Endothelial cell of hepatic sinusoid (primary cell): ENCODE measurements around the gene STT3B.

Experiments
- in situ Hi-C: cut with HindIII; loops from 2 replicates; pipeline ENCODE4 v1.10.0; 2017; ENCODE audit warnings: low sequenced_read_pairs

Gene STT3B

GRCh38 chr3:31546725-31547124 is 14.0 kb downstream of the STT3B start:
- in situ Hi-C loops: no loop called here

GRCh38 chr3:31550452-31551251 is 17.9 kb downstream of the STT3B start:
- in situ Hi-C loops: no loop called here

- in situ Hi-C loops: no loop called here
These were observed 18.9 kb downstream of the STT3B start for GRCh38 chr3:31551646-31552045.

- in situ Hi-C loops: no loop called here
These were observed 19.4 kb downstream of the STT3B start for GRCh38 chr3:31552103-31552502.

- in situ Hi-C loops: no loop called here
These were observed 20.5 kb downstream of the STT3B start for GRCh38 chr3:31553258-31553657.

- in situ Hi-C loops: no loop called here
These were observed 22.5 kb downstream of the STT3B start for GRCh38 chr3:31555204-31555603.

- in situ Hi-C loops: no loop called here
These were observed 27.3 kb downstream of the STT3B start for GRCh38 chr3:31559872-31560534.

GRCh38 chr3:31561891-31562290 is 29.2 kb downstream of the STT3B start:
- in situ Hi-C loops: no loop called here

GRCh38 chr3:31562525-31562924 is 29.8 kb downstream of the STT3B start:
- in situ Hi-C loops: no loop called here

- in situ Hi-C loops: no loop called here
These were observed 32.6 kb downstream of the STT3B start for GRCh38 chr3:31565288-31565687.

GRCh38 chr3:31567036-31567435 is 34.3 kb downstream of the STT3B start:
- in situ Hi-C loops: no loop called here

GRCh38 chr3:31568649-31569048 is 35.9 kb downstream of the STT3B start:
- in situ Hi-C loops: no loop called here

- in situ Hi-C loops: no loop called here
These were observed 38.6 kb downstream of the STT3B start for GRCh38 chr3:31571325-31571724.

GRCh38 chr3:31572236-31573004 is 39.7 kb downstream of the STT3B start:
- in situ Hi-C loops: no loop called here

GRCh38 chr3:31573036-31573779 is 40.5 kb downstream of the STT3B start:
- in situ Hi-C loops: no loop called here

GRCh38 chr3:31575448-31575847 is 42.7 kb downstream of the STT3B start:
- in situ Hi-C loops: no loop called here

GRCh38 chr3:31576521-31576920 is 43.8 kb downstream of the STT3B start:
- in situ Hi-C loops: no loop called here

- in situ Hi-C loops: no loop called here
These were observed 44.5 kb downstream of the STT3B start for GRCh38 chr3:31577232-31577631.

- in situ Hi-C loops: no loop called here
These were observed 47.1 kb downstream of the STT3B start for GRCh38 chr3:31579828-31580227.

- in situ Hi-C loops: no loop called here
These were observed 47.9 kb downstream of the STT3B start for GRCh38 chr3:31580645-31581044.

- in situ Hi-C loops: no loop called here
These were observed 48.9 kb downstream of the STT3B start for GRCh38 chr3:31581660-31582059.
